Neuronal stem cell (in vitro differentiated cells): ENCODE data around the gene BCAS3.
"Not testable (repeated sequence)": the region's sequence is repeated elsewhere in the genome, so short reads cannot be mapped to it uniquely, and the experiment has no call there.

Source experiments
- DNase-seq: peaks from one replicate; pipeline ENCODE4 v3.0.0-alpha.2; 2013; ENCODE audit warnings: low spot score
- H2AFZ ChIP-seq: one replicate; pipeline ENCODE4 v1.6.1; 2013; ENCODE audit warnings: mild to moderate bottlenecking, low read length, inconsistent platforms
- H2AK5ac ChIP-seq: 2 replicates; pipeline ENCODE4 v1.6.1; 2013; ENCODE audit warnings: low read depth, mild to moderate bottlenecking, inconsistent platforms, low read length, moderate library complexity, mixed read lengths
- H2BK120ac ChIP-seq: 2 replicates; pipeline ENCODE4 v1.6.1; 2013; ENCODE audit warnings: low read depth, mild to moderate bottlenecking, inconsistent platforms, low read length, moderate library complexity, mixed read lengths
- H2BK12ac ChIP-seq: one replicate; pipeline ENCODE4 v1.6.1; 2013; ENCODE audit warnings: low read length, inconsistent platforms
- H2BK15ac ChIP-seq: 2 replicates; pipeline ENCODE4 v1.6.1; 2013; ENCODE audit warnings: mild to moderate bottlenecking, low read length, inconsistent platforms, mixed read lengths
- H2BK5ac ChIP-seq: one replicate; pipeline ENCODE4 v1.6.1; 2013; ENCODE audit warnings: inconsistent platforms, mild to moderate bottlenecking, low read length, moderate library complexity
- H3K14ac ChIP-seq: one replicate; pipeline ENCODE4 v1.6.1; 2013; ENCODE audit warnings: low read length, inconsistent platforms
- H3K18ac ChIP-seq: 2 replicates; pipeline ENCODE4 v1.6.1; 2013; ENCODE audit warnings: low read length, inconsistent platforms
- H3K23ac ChIP-seq: 2 replicates; pipeline ENCODE4 v1.6.1; 2013; ENCODE audit warnings: low read depth, mild to moderate bottlenecking, mixed read lengths, low read length, inconsistent platforms; ENCODE audit not compliant: poor library complexity
- H3K27ac ChIP-seq: replicated peaks from 3 replicates; pipeline ENCODE4 v1.5.1; 2013; ENCODE audit warnings: low read length, inconsistent platforms
- H3K27me3 ChIP-seq, 3 experiments: 2 replicates each; pipeline ENCODE4 v1.6.1; 2013; ENCODE audit warnings: low read length in 3 of 3, mild to moderate bottlenecking in 2 of 3, inconsistent platforms in 1 of 3, low read depth in 1 of 3, mixed read lengths in 1 of 3, moderate library complexity in 1 of 3; ENCODE audit not compliant: control insufficient read depth in 3 of 3, insufficient read depth in 3 of 3
- H3K36me3 ChIP-seq, 2 donors: replicated peaks in 1 of 2; 2 replicates each; pipeline ENCODE4 v1.6.1; 2013; ENCODE audit warnings: low read length in 2 of 2; ENCODE audit not compliant: control insufficient read depth in 2 of 2, insufficient read depth in 2 of 2
- H3K4ac ChIP-seq: 2 replicates; pipeline ENCODE4 v1.6.1; 2013; ENCODE audit warnings: inconsistent platforms, mild to moderate bottlenecking, low read length, moderate library complexity
- H3K4me1 ChIP-seq, 2 donors: 1 replicate in 1 of 2; 2 replicates in 1 of 2; pipeline ENCODE4 v1.6.1; 2013; ENCODE audit warnings: low read length in 2 of 2, low read depth in 1 of 2; ENCODE audit not compliant: control insufficient read depth in 2 of 2, insufficient read depth in 1 of 2
- H3K4me2 ChIP-seq: one replicate; pipeline ENCODE4 v1.6.1; 2013; ENCODE audit warnings: mild to moderate bottlenecking, low read length, inconsistent platforms; ENCODE audit not compliant: insufficient read depth, poor library complexity, severe bottlenecking
- H3K4me3 ChIP-seq, 2 donors: 2 replicates each; pipeline ENCODE4 v1.5.1; 2013; ENCODE audit warnings: low read length in 2 of 2, mild to moderate bottlenecking in 2 of 2, inconsistent platforms in 1 of 2, moderate library complexity in 1 of 2
- H3K79me1 ChIP-seq: one replicate; pipeline ENCODE4 v1.6.1; 2013; ENCODE audit warnings: low read depth, mild to moderate bottlenecking, inconsistent platforms, low read length, moderate library complexity
- H3K9ac ChIP-seq: one replicate; pipeline ENCODE4 v1.6.1; 2013; ENCODE audit warnings: mild to moderate bottlenecking, low read depth, low read length, inconsistent platforms; ENCODE audit not compliant: poor library complexity
- H3K9me3 ChIP-seq, 2 donors: replicated peaks in 1 of 2; 2 replicates each; pipeline versions ENCODE3 to v1.6.1; 2013; ENCODE audit warnings: low read length in 2 of 2, mild to moderate bottlenecking in 2 of 2, inconsistent platforms in 1 of 2, low read depth in 1 of 2, mixed read lengths in 1 of 2, moderate library complexity in 1 of 2; ENCODE audit not compliant: control insufficient read depth in 2 of 2, insufficient read depth in 1 of 2
- H4K8ac ChIP-seq: one replicate; pipeline ENCODE4 v1.6.1; 2013; ENCODE audit warnings: low read depth, mild to moderate bottlenecking, inconsistent platforms, low read length, moderate library complexity
- H4K91ac ChIP-seq: one replicate; pipeline ENCODE4 v1.6.1; 2013; ENCODE audit warnings: low read length, low read depth, mild to moderate bottlenecking, inconsistent platforms; ENCODE audit not compliant: poor library complexity
- WGBS, 2 donors: extraction: QIAGEN DNeasy Blood & Tissue Kit; methylation state at CpG; one replicate each; pipeline ENCODE4 v1.1.7; 2013; ENCODE audit warnings: missing lambda C conversion rate in 2 of 2, mixed read lengths in 1 of 2; ENCODE audit not compliant: insufficient read length in 2 of 2, insufficient replicate concordance in 1 of 2; ENCODE audit errors: extremely low coverage in 2 of 2; 5-methylcytosine and 5-hydroxymethylcytosine counted together

The BCAS3 gene

GRCh38 chr17:61143026-61143425, 465.4 kb downstream of the BCAS3 start:
- H3K36me3 ChIP-seq, result no peaks in the 10 kb centered on the region

GRCh38 chr17:61144137-61144536, 466.5 kb downstream of the BCAS3 start:
- H3K4me2 ChIP-seq, result no peak overlapping the region
- no peak overlapping the region for H2BK120ac ChIP-seq
- H4K91ac ChIP-seq, result no peak overlapping the region
- H3K27me3 ChIP-seq, result no peaks in the 10 kb centered on the region
- no peak overlapping the region for H2BK15ac ChIP-seq
- H2BK12ac ChIP-seq, result no peak overlapping the region
- peaks cover 3 to 5% of the 10 kb centered on the region in 2 donors for H3K4me1 ChIP-seq
- H3K9me3 ChIP-seq, result no peaks in the 10 kb centered on the region
- no peak overlapping the region for H3K4me3 ChIP-seq
- no peak overlapping the region for H3K9ac ChIP-seq
- H3K36me3 ChIP-seq, result no peaks in the 10 kb centered on the region
- no peak overlapping the region for H2BK5ac ChIP-seq
- WGBS, 2 donors, result no CpG with 5 or more reads among the region's 2 CpGs
- H3K18ac ChIP-seq, result no peak overlapping the region
- no peak overlapping the region for H3K14ac ChIP-seq
- H2AFZ ChIP-seq, result no peak overlapping the region
- no peak overlapping the region for H3K27ac ChIP-seq
- no peak overlapping the region for H4K8ac ChIP-seq
- no peak for DNase-seq
- H3K4ac ChIP-seq, result no peak overlapping the region
- no peak overlapping the region for H2AK5ac ChIP-seq
- H3K79me1 ChIP-seq, result no peaks in the 10 kb centered on the region
- H3K23ac ChIP-seq, result no peak overlapping the region

More at GRCh38 chr17:61143026-61143425, 465.4 kb downstream of the BCAS3 start:
- Histone ChIP-seq H3K23ac (no peak overlapping the region), H3K9ac (no peak overlapping the region), H3K4ac (no peak overlapping the region), H3K27ac (no peak overlapping the region), H3K9me3 (no peaks in the 10 kb centered on the region), H3K4me3 (no peak overlapping the region), H3K4me2 (no peak overlapping the region), H3K79me1 (no peaks in the 10 kb centered on the region), H2BK120ac (no peak overlapping the region), H2BK12ac (no peak overlapping the region), H2BK15ac (no peak overlapping the region), H3K14ac (no peak overlapping the region), H3K18ac (no peak overlapping the region), H3K27me3 (no peaks in the 10 kb centered on the region), H2AK5ac (no peak overlapping the region), H2AFZ (no peak overlapping the region), H2BK5ac (no peak overlapping the region), H4K8ac (no peak overlapping the region), H3K4me1 (peaks cover 3 to 5% of the 10 kb centered on the region in 2 donors), H4K91ac (no peak overlapping the region)
- WGBS, 2 donors, result no CpG with 5 or more reads among the region's 1 CpG
- DNase-seq, result no peak

GRCh38 chr17:61144617-61145564, 467.2 kb downstream of the BCAS3 start:
- H2BK5ac ChIP-seq, result no peak overlapping the region
- no peak overlapping the region for H2BK12ac ChIP-seq
- no peak overlapping the region for H3K14ac ChIP-seq
- no peak overlapping the region for H2AK5ac ChIP-seq
- peak overlapping the region; percentile 83 for H2AFZ ChIP-seq
- H3K18ac ChIP-seq, result no peak overlapping the region
- H4K91ac ChIP-seq, result no peak overlapping the region
- no peaks in the 10 kb centered on the region for H3K27me3 ChIP-seq
- no peak for DNase-seq
- H4K8ac ChIP-seq, result no peak overlapping the region
- peaks cover 3 to 5% of the 10 kb centered on the region in 2 donors for H3K4me1 ChIP-seq
- WGBS, 2 donors, result no CpG with 5 or more reads among the region's 11 CpGs
- H3K79me1 ChIP-seq, result no peaks in the 10 kb centered on the region
- H2BK120ac ChIP-seq, result no peak overlapping the region
- no peak overlapping the region for H3K23ac ChIP-seq
- no peaks in the 10 kb centered on the region for H3K36me3 ChIP-seq
- no peak overlapping the region for H2BK15ac ChIP-seq
- peak overlapping the region in 1 of 2 donors; percentile 28 for H3K4me3 ChIP-seq
- H3K27ac ChIP-seq, result no peak overlapping the region
- H3K4ac ChIP-seq, result no peak overlapping the region
- no peak overlapping the region for H3K4me2 ChIP-seq
- no peaks in the 10 kb centered on the region for H3K9me3 ChIP-seq
- H3K9ac ChIP-seq, result no peak overlapping the region

GRCh38 chr17:61146833-61147232, 469.2 kb downstream of the BCAS3 start:
- not testable (repeated sequence) for H2BK120ac ChIP-seq, H3K9me3 ChIP-seq, H3K4ac ChIP-seq, H2BK5ac ChIP-seq, H3K4me1 ChIP-seq, H3K27me3 ChIP-seq, H3K18ac ChIP-seq, H2AFZ ChIP-seq, H3K4me3 ChIP-seq, H3K79me1 ChIP-seq, H3K27ac ChIP-seq, H2BK12ac ChIP-seq, H3K9ac ChIP-seq, H2BK15ac ChIP-seq, H4K91ac ChIP-seq, DNase-seq, H3K23ac ChIP-seq, H4K8ac ChIP-seq, H3K14ac ChIP-seq, H3K36me3 ChIP-seq, H2AK5ac ChIP-seq, H3K4me2 ChIP-seq
- no CpG with 5 or more reads among the region's 8 CpGs for WGBS, 2 donors
